GM10248 (cell line): Measurements from ENCODE around the gene NOP10.
A peak's percentile ranks its signal among the peaks of the same experiment; 100 is the strongest.

ENCODE experiments used
- CTCF ChIA-PET: fragments of 300-600 bp; sonication (Branson Sonifier 250); formaldehyde crosslinking; extraction: SDS; loops from one replicate; lab custom pipeline; 2021; ENCODE audit warnings: antibody characterized with exemption; lab: Yijun Ruan, JAX
- POLR2A ChIA-PET: fragments of 350-650 bp; sonication (Branson Sonifier 250); formaldehyde crosslinking; extraction: SDS; loops from one replicate; lab custom pipeline; 2020; ENCODE audit warnings: antibody characterized with exemption; lab: Yijun Ruan, JAX
- DNase-seq: peaks from one replicate; pipeline ENCODE4 v3.0.0; 2012; ENCODE audit errors: extremely low spot score
- TF ChIP-seq, protein P1 (sequence below): IDR thresholded peaks from 2 replicates; pipeline ENCODE4 v1.5.1; 2012; ENCODE audit warnings: mild to moderate bottlenecking, low read depth; ENCODE audit errors: extremely low read depth, missing control alignments, control extremely low read depth

Gene NOP10

DNA sequence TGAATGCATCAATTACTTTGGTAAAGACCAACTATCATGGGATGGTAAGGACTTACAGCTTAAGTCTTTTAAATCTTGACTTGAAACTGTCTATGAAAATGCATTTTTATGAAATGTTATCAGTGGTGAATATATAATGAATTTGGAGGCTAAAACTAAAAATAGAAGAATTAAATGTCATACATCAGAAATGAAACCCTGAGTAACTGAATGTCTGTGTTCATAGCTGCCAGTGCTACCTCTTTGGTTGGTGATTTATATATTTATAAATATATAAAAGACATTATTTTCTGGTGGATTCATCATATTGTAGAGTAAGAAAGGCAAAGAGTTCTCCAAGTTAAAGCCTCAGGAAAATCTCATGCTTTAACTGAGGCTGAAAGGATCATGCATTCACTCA is 17.6 kb downstream of the NOP10 start:
- no peak for DNase-seq
- ChIA-PET CTCF (interaction anchor here (0.8 to 2.5 kb wide), 5 partner anchors 11 to 42 kb away, joined by 3 to 11 read pairs (median 3); partner anchors contain the start of genes LPCAT4, NOP10, NUTM1 and SLC12A6), POLR2A (interaction anchor here (0.5 to 1.0 kb wide), 4 partner anchors 9 to 17 kb away, joined by 3 to 5 read pairs (median 4); partner anchors contain the start of gene SLC12A6)
- TF ChIP-seq, protein P1, sequence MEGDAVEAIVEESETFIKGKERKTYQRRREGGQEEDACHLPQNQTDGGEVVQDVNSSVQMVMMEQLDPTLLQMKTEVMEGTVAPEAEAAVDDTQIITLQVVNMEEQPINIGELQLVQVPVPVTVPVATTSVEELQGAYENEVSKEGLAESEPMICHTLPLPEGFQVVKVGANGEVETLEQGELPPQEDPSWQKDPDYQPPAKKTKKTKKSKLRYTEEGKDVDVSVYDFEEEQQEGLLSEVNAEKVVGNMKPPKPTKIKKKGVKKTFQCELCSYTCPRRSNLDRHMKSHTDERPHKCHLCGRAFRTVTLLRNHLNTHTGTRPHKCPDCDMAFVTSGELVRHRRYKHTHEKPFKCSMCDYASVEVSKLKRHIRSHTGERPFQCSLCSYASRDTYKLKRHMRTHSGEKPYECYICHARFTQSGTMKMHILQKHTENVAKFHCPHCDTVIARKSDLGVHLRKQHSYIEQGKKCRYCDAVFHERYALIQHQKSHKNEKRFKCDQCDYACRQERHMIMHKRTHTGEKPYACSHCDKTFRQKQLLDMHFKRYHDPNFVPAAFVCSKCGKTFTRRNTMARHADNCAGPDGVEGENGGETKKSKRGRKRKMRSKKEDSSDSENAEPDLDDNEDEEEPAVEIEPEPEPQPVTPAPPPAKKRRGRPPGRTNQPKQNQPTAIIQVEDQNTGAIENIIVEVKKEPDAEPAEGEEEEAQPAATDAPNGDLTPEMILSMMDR: no peak

DNA sequence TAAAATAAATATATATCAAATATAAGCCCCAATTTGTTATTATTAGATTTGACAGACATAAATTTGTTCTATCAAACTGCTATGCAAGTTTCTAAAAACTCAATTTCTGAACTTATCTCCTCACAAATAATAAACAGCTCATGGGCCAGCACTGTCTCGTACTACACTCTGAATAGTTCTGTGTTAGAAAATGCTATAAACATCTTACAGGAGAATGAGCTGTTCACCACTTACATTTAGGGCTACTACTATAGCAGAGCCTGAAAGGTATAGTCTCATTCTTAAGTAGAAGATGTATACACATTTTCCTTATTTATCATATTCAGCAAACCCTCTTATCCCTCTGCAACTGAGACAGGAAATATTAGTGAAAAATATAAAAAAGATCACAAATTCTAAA is 18.0 kb downstream of the NOP10 start:
- CTCF ChIA-PET: interaction anchor here (1.3 to 2.5 kb wide), 4 partner anchors 11 to 18 kb away, joined by 3 to 11 read pairs (median 4); partner anchors contain the start of genes NOP10, NUTM1 and SLC12A6
- TF ChIP-seq, protein P1: no peak
- DNase-seq: no peak
- POLR2A ChIA-PET: interaction anchor here (0.5 to 1.0 kb wide), 3 partner anchors 8 to 16 kb away, joined by 3 to 5 read pairs (median 5); partner anchors contain the start of gene SLC12A6

DNA sequence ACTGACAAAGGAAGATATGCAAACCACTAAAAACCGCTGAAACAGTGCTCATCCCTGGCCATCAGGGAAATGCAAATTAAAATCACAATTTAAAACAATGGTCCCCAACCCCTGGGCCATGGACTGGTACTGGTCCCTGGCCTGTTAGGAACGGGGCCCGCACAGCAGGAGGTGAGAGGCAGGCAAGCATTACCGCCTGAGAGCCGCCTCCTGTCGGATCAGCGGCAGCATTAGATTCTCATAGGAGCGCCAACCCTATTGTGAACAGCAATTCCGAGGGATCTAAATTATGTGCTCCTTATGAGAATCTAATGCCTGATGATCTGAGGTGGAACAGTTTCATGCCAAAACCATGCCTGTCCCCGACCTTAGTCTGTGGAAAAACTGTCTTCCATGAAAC is 19.7 kb downstream of the NOP10 start:
- no peak for DNase-seq
- ChIA-PET POLR2A (no interaction called here), CTCF (no interaction called here)
- TF ChIP-seq, protein P1: no peak

DNA sequence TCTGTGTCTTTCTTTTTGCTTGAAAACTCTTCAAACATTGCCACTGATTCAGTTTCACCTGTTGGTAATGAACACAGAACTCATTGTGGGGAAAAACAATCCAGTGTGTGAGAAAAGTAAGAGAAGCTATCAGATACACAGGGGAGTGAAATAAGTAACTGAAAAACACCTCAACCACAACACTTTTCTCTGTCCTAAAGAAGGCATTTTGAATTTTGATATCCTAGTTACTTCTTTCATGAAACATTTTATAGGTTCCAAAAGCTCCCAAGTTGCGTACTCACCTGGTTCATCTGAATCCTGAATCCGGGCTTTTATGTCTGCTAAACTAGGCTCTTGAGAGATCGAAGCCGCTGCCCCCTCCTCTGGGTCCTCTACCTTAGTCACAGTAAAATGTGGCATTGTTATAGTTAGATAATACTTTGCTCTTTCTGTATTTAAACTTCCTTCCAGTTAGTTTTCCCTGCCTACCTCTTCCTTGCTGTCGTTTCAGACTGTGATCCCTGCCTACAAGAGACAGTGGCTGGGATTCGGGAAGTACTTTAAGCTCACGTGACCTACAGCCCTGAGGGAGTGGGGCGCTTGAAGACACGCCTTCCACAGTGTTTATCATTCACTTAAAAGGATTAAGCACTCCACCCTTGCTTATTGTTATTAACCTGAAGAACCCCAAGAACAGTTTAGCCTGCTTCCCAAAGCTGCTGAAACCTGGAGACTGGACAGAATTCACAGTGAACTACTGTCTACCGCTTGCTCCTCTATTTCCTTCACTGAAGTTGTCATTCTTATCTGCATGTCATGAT is 24.5 kb downstream of the NOP10 start:
- POLR2A ChIA-PET: interaction anchor here (1.0 to 1.7 kb wide), 3 partner anchors 10 to 48 kb away, joined by 3 to 9 read pairs (median 3); partner anchors contain the start of gene SLC12A6
- TF ChIP-seq, protein P1: no peak
- DNase-seq: peak; percentile 39
- CTCF ChIA-PET: interaction anchor here (1.4 to 4.7 kb wide), 7 partner anchors 10 to 110 kb away, joined by 3 to 29 read pairs (median 5); partner anchors contain the start of gene LPCAT4

DNA sequence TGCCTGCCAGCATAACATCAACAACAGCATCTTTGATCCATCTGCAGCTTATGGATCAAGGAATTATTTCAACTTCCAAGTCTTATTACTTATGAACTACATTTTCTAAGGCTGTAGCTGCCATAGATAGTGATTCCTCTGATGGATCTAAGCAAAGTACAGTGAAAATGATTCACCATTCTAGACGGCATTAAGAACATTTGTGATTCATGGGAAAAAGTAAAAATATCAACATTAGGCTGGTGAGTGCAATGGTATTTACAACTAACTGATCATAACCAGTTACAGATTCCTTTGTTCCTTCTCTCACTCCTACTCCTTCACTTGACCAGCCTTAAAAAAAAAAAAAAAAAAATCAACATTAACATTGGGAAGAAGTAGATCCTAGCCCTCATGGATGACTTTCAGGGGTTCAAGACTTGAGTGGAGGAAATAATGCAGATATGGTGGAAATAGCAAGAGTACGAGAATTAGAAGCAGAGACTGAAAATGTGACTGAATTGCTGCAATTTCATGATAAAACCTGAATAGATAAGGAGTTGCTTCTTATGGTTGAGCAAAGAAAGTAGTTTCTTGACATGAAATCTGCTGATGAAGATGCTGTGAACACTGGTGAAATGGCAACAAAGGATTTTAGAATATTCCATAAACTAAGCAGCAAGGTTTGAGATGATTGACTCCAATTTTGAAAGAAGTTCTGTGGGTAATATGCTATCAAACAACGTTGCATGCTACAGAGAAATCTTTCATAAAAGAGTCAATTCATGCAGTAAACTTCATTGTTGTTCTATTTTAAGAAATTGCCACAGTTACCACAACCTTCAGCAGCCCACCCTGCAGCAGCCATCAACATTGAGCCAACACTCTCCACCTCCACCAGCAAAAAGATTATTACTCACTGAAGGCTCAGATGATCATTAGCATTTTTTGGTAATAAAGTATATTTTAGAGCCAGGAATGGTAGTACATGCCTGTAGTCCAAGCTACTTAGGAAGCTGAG is 28.1 kb downstream of the NOP10 start:
- POLR2A ChIA-PET: interaction anchor here (0.7 kb wide), 1 partner anchor 19 kb away, joined by 4 read pairs; no protein-coding TSS in a partner anchor
- no peak for DNase-seq
- CTCF ChIA-PET: interaction anchor here (0.9 to 2.2 kb wide), 5 partner anchors 10 to 28 kb away, joined by 3 to 9 read pairs (median 5); partner anchors contain the start of genes NOP10, NUTM1 and SLC12A6
- TF ChIP-seq, protein P1: no peak
